ENCODE data around the gene KCNK13. TPM values are rescaled to one million over a fixed set of nuclear protein-coding genes. Genes with fewer than 3 reads are reported as not detected.

Gene KCNK13
- total RNA-seq, 1 donor = not detected

GRCh38 chr14:90103808-90104207, 42.0 kb downstream of the KCNK13 start:
- no peak overlapping the region for H3K4me3 ChIP-seq (ENCODE audit: low read depth, low read length)
- TF ChIP-seq, protein P1, sequence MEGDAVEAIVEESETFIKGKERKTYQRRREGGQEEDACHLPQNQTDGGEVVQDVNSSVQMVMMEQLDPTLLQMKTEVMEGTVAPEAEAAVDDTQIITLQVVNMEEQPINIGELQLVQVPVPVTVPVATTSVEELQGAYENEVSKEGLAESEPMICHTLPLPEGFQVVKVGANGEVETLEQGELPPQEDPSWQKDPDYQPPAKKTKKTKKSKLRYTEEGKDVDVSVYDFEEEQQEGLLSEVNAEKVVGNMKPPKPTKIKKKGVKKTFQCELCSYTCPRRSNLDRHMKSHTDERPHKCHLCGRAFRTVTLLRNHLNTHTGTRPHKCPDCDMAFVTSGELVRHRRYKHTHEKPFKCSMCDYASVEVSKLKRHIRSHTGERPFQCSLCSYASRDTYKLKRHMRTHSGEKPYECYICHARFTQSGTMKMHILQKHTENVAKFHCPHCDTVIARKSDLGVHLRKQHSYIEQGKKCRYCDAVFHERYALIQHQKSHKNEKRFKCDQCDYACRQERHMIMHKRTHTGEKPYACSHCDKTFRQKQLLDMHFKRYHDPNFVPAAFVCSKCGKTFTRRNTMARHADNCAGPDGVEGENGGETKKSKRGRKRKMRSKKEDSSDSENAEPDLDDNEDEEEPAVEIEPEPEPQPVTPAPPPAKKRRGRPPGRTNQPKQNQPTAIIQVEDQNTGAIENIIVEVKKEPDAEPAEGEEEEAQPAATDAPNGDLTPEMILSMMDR (IDR thresholded peaks at IDR 0.05; ENCODE audit: insufficient read depth, low read depth, low read length) = no peak

DNA sequence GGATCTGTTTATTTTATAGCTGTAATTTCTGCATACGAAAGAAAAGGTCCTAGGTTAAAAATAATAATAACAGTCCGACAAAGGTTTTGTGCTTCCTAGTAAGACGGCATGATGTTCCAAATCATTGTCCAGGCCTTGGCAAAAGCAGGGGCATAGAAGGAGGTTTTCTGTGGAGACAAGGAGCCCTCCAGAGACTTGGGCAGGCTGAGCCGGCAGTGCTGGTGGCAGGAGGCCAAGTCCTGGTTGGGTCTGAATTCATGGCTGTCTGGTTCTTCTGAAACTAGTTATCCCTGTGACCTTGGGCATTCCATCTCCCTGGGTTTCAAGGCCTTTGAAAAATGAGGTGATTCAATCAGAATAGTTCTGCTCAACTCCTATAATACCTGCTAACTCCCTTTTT, 44.0 kb downstream of the KCNK13 start:
- no peak for DNase-seq (ENCODE audit: low read depth)

More at GRCh38 chr14:90103808-90104207, 42.0 kb downstream of the KCNK13 start:
- DNase-seq (ENCODE audit: low read depth) = no peak

GRCh38 chr14:90107789-90108188, 46.0 kb downstream of the KCNK13 start:
- TF ChIP-seq, protein P1 (IDR thresholded peaks at IDR 0.05; ENCODE audit: insufficient read depth, low read depth, low read length) = no peak
- no peak for DNase-seq (ENCODE audit: low read depth)
- H3K4me3 ChIP-seq (ENCODE audit: low read depth, low read length) = no peak overlapping the region

More for the DNA sequence above, 44.0 kb downstream of the KCNK13 start:
- no peak overlapping the region for H3K4me3 ChIP-seq (ENCODE audit: low read depth, low read length)
- TF ChIP-seq, protein P1 (IDR thresholded peaks at IDR 0.05; ENCODE audit: insufficient read depth, low read depth, low read length) = no peak

GRCh38 chr14:90109858-90110257, 48.1 kb downstream of the KCNK13 start:
- TF ChIP-seq, protein P1 (IDR thresholded peaks at IDR 0.05; ENCODE audit: insufficient read depth, low read depth, low read length) = no peak
- DNase-seq (ENCODE audit: low read depth) = no peak
- H3K4me3 ChIP-seq (ENCODE audit: low read depth, low read length) = no peak overlapping the region

DNA sequence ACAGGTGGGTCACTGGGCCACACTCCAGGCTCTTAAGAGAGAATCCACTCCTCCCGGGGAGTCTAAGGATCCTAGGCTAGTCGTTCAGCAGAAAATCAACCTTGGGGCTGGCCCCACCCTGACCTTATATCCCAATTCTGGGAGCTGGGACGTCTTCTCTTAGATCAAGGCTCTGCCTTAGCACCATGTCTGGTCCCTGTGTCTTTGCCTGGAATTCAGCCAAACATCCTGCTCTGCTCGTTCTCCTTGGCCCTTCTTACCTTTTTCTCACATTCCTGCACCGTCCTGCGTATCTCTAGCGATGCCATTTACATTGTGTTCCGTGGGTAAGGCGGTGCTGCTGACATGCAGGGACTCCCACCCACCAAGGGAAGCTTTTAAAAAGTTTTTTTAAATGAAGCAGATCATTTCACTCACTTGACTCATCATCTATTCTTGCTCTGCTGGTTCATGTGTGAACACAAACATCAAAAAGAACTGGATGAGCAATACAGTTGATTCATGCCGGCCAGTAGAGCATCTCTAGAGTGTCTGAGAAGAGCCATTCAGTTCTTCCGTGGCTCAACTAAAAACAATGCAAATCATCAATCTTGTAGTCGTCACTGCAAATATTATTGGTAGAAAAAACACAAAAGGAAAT, 50.2 kb downstream of the KCNK13 start:
- TF ChIP-seq, protein P1 (IDR thresholded peaks at IDR 0.05; ENCODE audit: insufficient read depth, low read depth, low read length) = no peak
- H3K4me3 ChIP-seq (ENCODE audit: low read depth, low read length) = no peak overlapping the region
- DNase-seq (ENCODE audit: low read depth) = peak; percentile 2

DNA sequence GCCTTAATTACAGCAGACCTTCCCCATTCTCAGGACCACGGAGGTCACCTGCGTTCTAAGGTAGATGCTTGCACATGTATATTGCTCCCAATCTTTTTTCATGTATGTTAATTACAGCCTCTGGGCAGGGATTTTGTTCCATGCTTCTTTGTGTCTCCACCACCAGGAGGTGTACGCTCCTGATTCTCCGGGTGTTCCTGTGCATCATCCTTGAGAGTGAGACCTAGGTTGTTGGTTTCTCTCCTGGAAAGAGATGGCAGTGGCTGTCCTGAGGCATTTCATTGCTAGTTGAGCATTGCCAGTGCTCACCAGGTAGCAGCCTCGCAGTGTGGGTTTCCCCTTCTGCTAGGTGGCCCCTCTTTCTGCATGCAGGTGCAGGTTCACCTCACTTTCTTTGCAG, 52.8 kb downstream of the KCNK13 start:
- TF ChIP-seq, protein P1 (IDR thresholded peaks at IDR 0.05; ENCODE audit: insufficient read depth, low read depth, low read length) = peak; percentile 23
- DNase-seq (ENCODE audit: low read depth) = no peak
- H3K4me3 ChIP-seq (ENCODE audit: low read depth, low read length) = no peak overlapping the region

GRCh38 chr14:90115780-90116179, 54.0 kb downstream of the KCNK13 start:
- TF ChIP-seq, protein P1 (IDR thresholded peaks at IDR 0.05; ENCODE audit: insufficient read depth, low read depth, low read length) = no peak
- no peak for DNase-seq (ENCODE audit: low read depth)
- H3K4me3 ChIP-seq (ENCODE audit: low read depth, low read length) = no peak overlapping the region

All from fibroblast of villous mesenchyme (primary cell).